ENCODE results near the gene EREG.
"Not testable (repeated sequence)": the region's sequence is repeated elsewhere in the genome, so short reads cannot be mapped to it uniquely, and the experiment has no call there.

Gene EREG

GRCh38 chr4:74391890-74392475, 27.0 kb downstream of the EREG start:
- DNase-seq: no peak

DNA sequence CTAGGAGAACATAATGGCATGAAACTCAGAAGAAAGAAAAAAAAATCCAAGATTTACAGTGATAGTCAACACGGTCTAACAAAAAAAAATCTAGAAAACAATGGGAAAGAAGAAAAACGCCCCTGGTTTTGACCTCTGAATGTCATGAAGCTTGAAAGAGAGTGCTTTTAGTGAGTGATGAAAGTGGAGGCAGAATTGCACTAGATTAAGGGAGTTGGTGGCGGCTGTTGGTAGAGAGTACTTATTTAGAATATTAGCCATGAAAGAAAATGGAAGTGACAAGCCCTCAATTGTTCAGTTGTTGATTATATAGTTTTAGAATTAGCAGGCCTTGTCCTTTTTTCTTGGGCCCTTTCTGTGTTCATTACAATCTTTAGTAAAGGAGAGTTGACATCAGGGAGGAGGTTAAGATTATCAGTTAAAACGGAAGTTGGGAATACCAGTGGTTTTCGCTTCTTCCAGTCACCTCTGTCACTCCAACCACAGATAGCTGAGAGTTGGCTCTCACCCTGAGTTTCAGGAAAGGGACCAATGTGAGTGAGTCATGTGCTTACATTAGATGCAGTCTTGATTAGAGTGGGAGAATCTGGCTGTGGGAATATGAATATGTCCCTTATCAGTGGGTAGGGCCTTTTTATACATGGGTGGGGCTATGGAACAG, 29.7 kb downstream of the EREG start:
- no peak for DNase-seq

- DNase-seq: no peak
Measured at GRCh38 chr4:74395633-74396032, 30.7 kb downstream of the EREG start.

- DNase-seq: no peak
Measured at GRCh38 chr4:74397748-74398426, 32.9 kb downstream of the EREG start.

DNA sequence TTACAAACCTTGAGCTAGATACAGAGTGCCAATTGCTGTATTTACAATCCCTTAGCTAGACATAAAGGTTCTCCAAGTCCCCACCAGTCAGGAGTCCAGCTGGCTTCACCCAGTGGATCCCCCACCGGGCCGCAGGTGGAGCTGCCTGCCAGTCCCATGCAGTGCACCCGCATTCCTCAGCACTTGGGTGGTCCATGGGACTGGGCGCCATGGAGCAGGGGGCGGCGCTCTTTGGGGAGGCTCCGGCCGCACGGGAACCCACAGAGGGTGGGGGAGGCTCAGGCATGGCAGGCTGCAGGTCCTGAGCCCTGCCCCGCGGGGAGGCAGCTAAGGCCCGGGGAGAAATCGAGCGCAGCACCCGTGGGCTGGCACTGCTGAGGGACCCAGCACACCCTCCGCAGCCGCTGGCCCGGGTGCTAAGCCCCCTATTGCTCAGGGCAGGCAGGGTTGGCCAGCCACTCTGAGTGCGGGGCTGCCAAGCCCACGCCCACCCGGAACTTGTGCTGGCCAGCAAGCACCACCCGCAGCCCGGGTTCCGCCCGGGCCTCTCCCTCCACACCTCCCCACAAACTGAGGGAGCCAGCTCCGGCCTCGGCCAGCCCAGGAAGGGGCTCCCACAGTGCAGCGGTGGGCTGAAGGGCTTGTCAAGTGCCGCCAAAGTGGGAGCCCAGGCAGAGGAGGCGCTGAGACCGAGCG, 34.1 kb downstream of the EREG start:
- not testable (repeated sequence) for DNase-seq

- DNase-seq: no peak
Measured at GRCh38 chr4:74400395-74400794, 35.5 kb downstream of the EREG start.

DNA sequence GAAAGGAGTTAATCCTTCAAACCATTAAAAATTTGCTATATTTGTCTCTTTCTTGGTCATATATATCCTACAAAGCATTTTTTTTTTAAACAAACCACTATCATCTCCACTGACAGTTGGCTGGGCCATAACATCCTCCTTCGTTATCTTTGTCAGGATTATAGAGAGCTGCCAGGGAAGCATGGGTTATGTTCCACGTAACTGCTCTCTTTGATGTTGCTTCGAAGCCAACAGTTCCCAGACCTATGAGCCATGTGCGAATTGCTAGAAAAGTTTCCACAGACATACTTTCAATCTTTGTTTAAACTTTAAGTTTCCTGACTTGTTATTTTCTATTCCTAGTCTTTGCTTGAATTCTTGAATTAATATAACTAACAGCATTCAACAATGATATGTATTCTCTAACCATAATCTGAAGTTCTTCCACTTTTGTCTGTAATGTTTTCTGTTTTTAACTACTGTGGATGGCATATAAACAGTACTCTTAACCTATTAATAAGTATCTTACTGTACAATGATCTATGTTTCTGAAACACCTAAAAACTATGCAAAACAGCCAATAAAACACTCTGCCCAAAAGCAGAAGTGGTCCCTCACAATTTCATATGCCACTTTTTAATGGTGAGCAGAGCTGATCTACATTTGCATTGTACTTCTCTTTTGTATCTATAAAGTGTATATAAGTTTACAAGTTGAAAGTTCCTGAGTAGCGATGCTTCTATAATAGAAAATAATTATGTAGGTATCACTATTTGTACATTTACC, 37.9 kb downstream of the EREG start:
- DNase-seq: no peak

GRCh38 chr4:74407891-74408290, 42.9 kb downstream of the EREG start:
- no peak for DNase-seq

GRCh38 chr4:74408639-74409038, 43.7 kb downstream of the EREG start:
- DNase-seq: no peak

- no peak for DNase-seq
Measured at GRCh38 chr4:74410272-74410671, 45.3 kb downstream of the EREG start.

- DNase-seq: no peak
Measured at GRCh38 chr4:74412225-74412624, 47.3 kb downstream of the EREG start.

DNA sequence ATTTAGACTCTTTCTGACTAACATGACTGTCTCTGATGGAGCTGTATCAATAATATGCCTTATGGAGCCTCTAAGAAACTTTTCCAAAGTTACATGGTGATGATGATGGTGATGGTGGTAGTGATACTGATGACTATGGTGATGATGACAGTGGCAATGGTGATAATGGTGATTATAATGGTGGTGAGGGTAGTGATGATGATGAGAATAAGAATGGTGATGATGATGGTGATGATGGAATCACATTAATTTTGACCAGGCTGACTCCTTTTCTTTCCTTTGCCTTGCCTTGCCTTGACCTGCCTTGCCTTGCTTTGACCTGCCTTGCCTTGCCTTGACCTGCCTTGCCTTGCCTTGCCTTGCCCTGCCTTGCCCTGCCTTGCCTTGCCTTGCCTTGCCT, 48.3 kb downstream of the EREG start:
- DNase-seq: no peak

DNA sequence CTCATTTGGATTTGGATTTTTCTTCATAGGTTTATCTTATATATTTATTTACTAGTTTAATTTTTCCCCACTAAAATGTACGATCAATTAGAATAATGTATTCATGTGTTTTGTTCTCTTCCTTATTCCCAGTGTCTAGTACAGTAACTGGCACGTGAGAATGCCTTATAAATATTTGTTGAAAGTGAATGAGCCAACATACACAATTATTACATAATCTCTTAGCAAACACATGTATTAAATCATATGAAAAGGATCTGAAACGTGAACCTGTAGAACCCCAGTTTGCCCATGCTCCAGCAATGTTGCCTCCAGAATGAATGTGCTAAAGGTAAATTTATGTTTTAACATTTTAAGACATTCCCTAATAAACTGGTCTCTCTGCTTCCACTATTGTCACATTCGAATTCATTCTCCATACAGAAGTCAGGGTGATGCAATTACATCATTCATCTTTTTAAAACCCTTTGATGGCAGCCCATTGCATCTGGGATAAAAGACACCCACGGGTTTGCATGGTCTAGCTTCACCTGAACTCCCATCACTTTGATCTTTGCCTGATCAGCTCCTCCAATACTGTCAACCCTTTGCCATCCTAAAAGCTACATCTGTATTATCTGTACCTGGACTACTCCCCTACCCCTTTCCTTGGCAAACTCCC, 49.3 kb downstream of the EREG start:
- DNase-seq: no peak

DNA sequence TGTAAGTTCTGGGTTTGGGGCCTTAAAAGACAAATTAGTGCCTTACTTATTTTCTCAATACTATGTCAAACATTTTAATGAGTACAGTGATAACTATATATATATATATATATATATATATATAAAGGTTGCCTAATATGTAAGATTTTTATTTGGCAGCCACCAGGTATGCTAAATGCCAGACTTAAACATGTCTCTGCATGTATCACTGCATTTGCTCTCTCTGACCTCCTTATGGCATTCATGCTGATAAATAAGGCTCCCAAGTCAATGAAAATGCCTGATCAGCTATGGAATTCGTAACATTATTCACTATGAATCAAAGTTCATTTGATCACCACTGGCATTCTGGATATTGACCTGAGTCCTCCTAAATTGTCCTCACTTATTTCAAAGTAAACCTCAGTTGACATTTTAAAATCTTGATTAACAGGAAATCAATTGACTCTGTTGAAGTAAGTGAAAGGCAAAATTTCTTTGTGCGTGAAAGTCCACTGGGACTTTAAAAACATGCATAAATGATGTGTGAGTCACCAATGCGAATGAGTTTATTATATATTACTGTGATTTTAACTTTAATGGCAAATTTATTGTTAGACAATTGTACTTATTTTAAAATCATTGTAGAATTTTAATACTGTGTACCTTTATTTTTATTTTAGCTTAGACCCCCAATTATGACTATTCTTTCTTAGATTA, 50.8 kb downstream of the EREG start:
- DNase-seq: no peak

DNA sequence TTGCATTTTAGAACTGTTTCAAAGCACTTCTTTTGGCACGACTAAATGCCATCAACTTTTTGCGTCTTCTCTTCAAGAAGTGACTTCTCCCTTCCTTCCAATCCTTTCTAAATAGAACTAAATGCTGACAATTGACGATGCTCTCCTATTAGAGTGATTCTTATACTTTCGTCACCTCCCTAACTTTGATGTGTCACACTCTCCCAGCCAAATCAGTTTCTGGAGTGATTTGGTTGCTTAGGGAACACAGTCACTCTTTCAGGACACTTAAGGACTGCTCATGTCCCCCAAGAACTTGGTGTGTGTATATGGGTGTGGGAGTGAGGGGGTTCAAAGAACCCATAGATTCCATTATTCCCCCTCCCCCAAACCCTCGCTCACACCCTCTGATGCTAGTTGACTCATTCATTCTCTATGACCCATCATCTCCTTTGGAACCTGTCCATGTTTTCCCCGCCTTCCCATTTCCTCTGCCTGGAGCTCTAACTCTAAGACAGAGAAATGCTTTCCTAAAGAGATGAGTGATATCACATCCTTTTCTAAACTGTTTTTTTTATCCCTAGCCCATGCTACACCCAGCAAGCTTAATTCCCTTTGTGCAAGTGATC, 53.2 kb downstream of the EREG start:
- DNase-seq: no peak

DNA sequence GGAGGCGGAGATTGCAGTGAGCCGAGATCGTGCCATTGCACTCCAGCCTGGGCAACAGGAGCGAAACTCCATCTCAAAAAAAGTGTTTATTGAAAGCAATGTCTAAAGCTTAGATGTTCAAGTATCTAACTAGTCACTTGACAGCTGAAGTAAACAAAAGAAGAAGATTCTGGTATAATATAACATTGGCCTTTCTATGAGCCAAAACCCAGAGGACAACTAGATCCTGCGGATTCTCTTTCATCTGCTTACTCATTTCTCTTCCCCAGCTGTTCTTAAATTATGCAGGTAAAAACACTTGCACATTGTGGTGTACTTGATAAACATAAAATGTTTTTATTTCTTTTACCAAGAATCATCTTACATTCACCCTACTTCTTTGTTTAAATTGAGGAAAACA, 55.9 kb downstream of the EREG start:
- no peak for DNase-seq

DNA sequence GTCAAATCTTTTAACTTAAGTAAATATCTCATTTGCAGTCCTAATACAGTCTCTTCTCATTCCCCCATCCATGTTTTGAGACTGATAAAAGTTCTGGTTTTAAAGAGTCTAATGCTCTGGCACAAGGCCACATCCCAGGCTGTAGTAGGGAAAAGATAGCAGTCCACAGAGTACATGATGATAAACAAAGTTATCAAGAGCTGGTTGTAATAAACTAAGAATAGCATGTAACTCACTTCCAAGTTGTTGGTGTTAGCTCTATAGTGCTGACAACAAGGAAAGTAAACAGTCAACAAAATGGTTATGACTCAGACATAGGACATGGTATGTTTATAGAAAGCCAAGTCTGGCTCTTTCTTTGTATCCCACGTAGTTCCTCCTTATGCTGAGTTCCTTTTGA, 58.2 kb downstream of the EREG start:
- no peak for DNase-seq

DNA sequence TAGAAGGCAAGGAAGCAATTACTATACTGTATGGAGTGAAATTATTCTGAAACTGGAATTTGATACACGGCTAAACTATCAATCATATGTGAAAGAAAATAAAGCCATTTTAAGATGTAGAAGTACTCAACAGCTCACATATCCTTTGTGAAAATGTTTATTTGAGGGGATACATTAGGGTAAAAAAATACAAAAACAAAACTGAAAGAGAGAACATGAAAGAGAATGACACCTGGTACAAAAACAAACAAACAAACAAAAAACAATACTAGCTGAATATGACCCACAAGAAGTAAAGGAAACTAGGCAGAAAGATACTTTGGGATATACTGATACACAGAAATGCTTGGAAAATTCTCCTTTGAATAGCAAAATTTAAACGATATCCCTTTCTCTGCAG, 59.2 kb downstream of the EREG start:
- DNase-seq: no peak

DNA sequence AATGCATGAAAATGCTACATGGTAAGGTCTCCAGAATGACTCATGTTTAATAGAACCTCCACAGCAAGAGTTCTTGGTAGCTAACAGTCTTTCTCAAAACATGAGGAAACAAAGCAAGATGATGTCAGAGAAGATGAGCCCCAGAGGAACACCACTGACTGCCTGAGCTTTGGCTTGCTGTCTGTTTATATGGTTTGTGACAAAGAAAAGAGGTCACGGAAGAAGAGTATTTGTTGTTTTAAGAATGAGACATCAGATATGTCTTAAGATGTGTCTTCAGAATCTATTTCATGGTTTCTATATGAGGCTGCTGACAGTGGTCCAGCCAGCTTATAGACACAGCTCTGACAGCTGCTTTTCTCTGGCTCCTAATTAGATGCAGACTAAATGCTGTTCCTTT, 61.2 kb downstream of the EREG start:
- DNase-seq: no peak

- no peak for DNase-seq
Measured at GRCh38 chr4:74428276-74428675, 63.3 kb downstream of the EREG start.

DNA sequence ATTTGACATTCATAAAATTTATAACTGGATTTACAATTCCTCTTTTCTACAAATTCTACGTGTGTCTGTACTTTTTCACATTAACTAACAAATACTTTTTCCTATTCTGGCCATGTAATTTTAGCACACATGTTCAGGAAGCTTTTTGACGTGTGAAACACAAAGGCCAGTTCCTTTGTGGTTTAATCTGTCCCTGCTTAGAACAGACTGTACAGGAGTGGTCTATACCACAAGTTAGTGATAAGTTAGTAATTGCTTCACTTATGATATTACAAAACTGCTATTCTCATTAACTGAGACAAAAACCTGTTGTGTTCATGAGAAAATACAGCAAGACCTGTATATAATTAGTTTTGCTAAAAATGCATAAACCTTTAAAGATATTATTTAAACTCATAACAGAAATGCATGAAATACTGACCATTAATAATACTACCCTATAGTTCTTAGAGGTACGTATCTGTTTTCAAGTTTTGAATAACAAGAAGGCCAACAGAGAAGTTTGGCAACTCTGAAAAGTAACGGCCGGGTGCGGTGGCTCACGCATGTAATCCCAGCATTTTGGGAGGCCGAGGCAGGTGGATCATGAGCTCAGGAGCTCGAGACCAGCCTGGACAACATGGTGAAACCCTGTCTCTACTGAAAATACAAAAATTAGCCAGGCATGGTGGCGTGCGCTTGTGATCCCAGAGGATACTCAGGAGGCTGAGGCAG, 66.3 kb downstream of the EREG start:
- no peak for DNase-seq

All from T-helper 9 cell (primary cell).